HG03469 (cell line): ENCODE measurements around the gene WDR36.

Experiments
- ATAC-seq: cut with Tn5 transposase; IDR thresholded peaks from one replicate; pipeline ENCODE4 v1.9.1; 2021; ENCODE audit warnings: mild to moderate bottlenecking, moderate library complexity, moderate number of reproducible peaks; ENCODE audit not compliant: unreplicated experiment

Gene WDR36

GRCh38 chr5:111099058-111099778 is 7.1 kb downstream of the WDR36 start:
- no peak for ATAC-seq

- no peak for ATAC-seq
Observed at GRCh38 chr5:111106320-111106948, 14.3 kb downstream of the WDR36 start.

GRCh38 chr5:111107371-111107770 is 15.2 kb downstream of the WDR36 start:
- ATAC-seq = no peak

- ATAC-seq = no peak
Observed at GRCh38 chr5:111111956-111112355, 19.8 kb downstream of the WDR36 start.

GRCh38 chr5:111113678-111114077 is 21.5 kb downstream of the WDR36 start:
- no peak for ATAC-seq

GRCh38 chr5:111115229-111115628 is 23.1 kb downstream of the WDR36 start:
- ATAC-seq = no peak

- no peak for ATAC-seq
Observed at GRCh38 chr5:111116550-111116949, 24.4 kb downstream of the WDR36 start.

- no peak for ATAC-seq
Observed at GRCh38 chr5:111117136-111117535, 25.0 kb downstream of the WDR36 start.

- no peak for ATAC-seq
Observed at GRCh38 chr5:111119221-111119620, 27.1 kb downstream of the WDR36 start.

GRCh38 chr5:111119856-111120255 is 27.7 kb downstream of the WDR36 start:
- no peak for ATAC-seq

- ATAC-seq = no peak
Observed at GRCh38 chr5:111120911-111121310, 28.8 kb downstream of the WDR36 start.

GRCh38 chr5:111121926-111122325 is 29.8 kb downstream of the WDR36 start:
- ATAC-seq = no peak

- no peak for ATAC-seq
Observed at GRCh38 chr5:111122398-111122797, 30.2 kb downstream of the WDR36 start.

GRCh38 chr5:111124793-111125192 is 32.6 kb downstream of the WDR36 start:
- no peak for ATAC-seq

- no peak for ATAC-seq
Observed at GRCh38 chr5:111126896-111127295, 34.7 kb downstream of the WDR36 start.

- no peak for ATAC-seq
Observed at GRCh38 chr5:111127453-111128195, 35.5 kb downstream of the WDR36 start.

- no peak for ATAC-seq
Observed at GRCh38 chr5:111129938-111130337, 37.8 kb downstream of the WDR36 start.

GRCh38 chr5:111131356-111131755 is 39.2 kb downstream of the WDR36 start:
- ATAC-seq = no peak

GRCh38 chr5:111132076-111132475 is 39.9 kb downstream of the WDR36 start:
- ATAC-seq = no peak

GRCh38 chr5:111132731-111133435 is 40.7 kb downstream of the WDR36 start:
- no peak for ATAC-seq

- no peak for ATAC-seq
Observed at GRCh38 chr5:111133436-111133751, 41.2 kb downstream of the WDR36 start.
